ENCODE data around the gene ZC3H8.

DNA sequence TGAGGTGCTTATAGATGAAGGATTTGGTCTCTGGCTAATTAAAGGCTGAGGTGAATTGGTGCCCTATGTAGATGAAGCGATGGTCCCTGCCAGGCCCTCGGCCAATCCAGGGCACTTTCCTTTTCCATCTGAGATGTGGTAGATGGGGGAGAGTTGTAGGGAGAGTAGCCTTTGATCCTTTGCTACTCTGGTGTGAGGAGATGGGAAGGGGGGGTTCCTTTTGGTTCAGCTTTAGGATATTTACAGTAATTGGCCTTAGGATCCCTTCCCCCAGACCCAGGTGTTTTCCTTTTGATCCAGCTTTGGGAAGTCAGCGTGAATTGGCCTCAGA, 5.4 kb upstream of the ZC3H8 start:
- TF ChIP-seq, protein P1, sequence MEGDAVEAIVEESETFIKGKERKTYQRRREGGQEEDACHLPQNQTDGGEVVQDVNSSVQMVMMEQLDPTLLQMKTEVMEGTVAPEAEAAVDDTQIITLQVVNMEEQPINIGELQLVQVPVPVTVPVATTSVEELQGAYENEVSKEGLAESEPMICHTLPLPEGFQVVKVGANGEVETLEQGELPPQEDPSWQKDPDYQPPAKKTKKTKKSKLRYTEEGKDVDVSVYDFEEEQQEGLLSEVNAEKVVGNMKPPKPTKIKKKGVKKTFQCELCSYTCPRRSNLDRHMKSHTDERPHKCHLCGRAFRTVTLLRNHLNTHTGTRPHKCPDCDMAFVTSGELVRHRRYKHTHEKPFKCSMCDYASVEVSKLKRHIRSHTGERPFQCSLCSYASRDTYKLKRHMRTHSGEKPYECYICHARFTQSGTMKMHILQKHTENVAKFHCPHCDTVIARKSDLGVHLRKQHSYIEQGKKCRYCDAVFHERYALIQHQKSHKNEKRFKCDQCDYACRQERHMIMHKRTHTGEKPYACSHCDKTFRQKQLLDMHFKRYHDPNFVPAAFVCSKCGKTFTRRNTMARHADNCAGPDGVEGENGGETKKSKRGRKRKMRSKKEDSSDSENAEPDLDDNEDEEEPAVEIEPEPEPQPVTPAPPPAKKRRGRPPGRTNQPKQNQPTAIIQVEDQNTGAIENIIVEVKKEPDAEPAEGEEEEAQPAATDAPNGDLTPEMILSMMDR (IDR thresholded peaks at IDR 0.05), result no peak
- TF ChIP-seq POLR2A (IDR thresholded peaks at IDR 0.05), result no peak
